HS-5 (cell line): ENCODE data around the gene RCOR1.

ENCODE experiments used
- DNase-seq: peaks from one replicate; pipeline ENCODE4 v3.0.0-alpha.2; 2012; ENCODE audit warnings: low read depth

The RCOR1 gene

DNA sequence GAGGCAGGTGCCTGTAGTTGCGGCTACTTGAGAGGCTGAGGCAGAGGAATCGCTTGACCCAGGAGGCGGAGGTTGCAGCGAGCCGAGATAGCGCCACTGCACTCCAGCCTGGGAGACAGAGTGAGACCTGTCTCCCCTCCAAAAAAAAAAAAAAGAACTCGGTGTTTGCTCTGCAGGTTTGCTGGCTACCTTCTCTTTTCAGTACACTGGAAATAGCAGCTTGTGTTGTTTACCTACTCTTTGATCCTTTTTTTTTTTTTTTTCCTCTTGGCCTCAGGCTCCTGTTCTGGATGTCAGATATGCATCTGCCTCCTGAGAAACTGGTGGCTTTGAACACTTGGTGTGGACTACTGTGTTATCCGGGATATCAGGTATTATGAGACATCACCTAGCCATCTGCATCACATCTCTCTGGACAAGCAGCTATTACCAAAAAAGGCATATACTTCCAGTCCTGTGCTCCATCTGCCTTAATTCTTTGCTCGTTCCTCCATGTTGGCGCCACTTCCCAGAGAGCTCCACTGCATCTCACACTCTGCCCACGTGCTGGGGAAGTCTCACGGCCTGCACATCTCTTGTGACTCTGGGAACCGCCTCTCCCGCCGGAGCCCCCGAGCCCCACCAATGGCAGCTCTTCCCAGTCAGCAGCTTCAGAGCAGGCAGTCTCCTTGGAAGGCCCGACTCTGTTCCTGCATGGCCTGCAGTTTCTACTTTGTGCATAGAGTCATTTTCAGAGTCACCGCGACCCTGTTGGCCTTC, 133.9 kb downstream of the RCOR1 start:
- DNase-seq: no peak

DNA sequence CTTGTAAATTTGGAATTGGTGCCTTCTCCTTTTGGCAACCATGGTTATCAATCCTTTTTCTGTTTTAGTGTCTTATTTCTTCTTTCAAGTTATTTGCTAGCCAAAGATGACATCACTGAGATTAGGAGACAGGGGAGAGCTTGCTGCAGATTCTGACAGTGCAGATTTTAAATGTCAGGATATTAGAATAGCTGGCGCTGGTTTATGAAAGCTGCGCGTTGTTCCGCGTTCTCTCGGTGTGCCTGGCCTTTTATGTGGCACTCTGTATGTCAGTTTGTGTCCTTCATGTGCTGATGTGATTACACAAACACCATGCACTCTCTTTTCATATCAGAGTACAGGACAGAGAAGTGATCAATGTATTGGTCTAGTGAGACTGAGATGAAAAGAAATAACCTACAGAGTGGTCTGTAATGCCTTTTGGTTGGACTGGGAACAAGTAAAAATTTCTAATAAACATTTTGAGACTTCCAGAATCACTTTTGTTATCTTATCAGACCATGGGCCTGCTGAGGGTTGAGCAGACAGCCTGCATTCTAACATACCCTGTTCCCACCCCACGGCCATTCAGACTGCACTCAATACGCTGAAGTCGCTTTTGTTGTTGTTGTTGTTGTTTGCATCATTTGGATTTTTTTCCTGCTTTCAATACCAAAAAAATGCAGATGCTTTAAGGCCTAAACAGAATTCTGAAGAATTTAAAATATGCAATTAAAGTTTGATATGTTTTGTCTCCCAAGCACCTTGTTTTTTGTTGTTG, 135.1 kb downstream of the RCOR1 start:
- DNase-seq: no peak

DNA sequence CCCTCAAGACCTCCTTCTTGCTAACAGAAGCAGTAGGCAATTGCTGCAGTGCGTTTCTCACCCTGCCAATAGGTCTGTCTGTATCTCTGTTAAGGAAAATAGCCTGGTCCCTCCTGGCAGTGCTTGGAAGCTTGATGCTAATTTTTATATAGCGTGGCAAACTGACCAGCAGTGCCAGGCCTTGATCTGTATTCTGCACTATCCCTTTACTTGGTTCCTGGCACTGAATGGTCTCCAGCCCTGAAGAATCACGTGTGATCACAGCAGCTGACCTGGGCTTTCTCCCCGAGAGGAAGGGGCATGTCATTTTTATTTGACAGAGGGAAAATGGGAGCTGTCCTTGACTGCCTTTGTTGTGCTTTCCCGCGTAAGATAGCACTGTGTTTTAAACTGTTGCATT, 136.1 kb downstream of the RCOR1 start:
- no peak for DNase-seq

DNA sequence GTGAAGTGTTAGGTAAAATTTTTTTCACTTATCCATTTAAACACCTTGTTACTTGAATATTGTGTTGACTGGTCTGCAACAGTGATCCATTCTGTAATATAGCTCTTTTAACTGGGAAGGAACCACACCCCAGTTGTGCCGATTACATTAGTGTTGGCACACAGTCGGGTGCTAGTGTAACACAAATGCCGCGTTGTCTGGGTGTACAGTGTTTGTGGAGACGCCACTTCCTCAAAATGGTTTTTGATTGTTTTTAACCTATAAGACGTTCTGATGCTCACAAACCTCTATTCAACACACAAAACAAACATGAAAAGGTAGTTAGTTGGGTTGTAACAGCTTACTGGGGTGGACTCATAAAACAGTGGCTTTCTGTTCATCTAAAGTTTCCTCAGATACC, 136.8 kb downstream of the RCOR1 start:
- no peak for DNase-seq

DNA sequence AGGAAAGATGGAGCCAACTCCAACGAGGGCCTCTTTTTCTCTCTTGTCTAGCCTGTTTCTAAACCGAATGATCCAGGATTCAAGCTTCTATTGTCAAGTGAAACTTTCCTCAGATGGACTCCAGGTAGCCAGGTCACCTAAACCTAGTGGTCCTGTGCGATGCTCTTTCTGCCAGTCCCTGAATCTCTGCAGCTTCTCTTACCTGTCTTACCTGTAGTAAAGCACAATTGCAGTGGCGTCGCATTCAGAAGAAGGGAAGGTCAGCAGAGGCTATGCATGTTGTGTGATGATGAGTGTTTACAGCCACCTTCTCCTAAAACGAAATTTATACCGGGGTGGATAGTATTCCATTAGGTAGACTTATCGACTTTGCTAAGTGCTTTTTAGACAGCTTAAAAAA, 137.4 kb downstream of the RCOR1 start:
- no peak for DNase-seq

DNA sequence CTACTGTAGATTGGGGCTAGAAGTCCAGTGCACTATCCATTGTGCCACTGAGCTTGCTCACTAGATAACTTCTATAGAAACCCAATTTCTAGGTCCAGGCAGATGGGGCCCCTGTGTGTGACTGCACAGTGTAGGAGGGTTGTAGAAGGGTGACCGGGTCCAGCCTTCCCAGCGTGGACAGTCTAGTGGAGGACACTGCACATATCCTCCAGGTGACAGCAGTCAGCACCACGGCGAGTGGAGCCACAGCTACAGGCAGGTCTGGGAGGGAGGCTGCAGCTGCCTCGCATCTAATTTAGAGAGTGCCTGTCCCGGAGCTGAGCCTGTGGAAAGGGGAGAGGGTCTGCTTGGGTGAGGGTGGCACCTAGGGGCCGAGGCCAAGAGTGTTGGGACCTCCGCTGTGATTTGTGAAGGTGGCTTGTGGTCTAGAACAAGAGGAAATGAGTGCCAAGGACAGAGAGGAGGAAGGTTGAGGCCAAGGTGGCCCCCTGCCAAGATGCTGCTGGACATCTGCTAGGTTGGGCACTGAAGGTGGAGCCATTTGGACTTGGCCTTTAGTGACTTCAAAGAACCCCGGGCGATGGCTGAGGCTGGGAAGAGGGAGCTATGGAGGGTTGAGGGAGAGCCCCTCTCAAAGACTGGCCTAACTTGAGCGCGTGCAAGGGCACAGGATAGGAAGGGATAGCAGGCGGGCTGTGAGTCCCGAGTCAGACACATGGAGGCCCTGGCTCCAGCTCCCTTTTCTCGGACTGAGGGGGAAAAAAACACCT, 138.8 kb downstream of the RCOR1 start:
- DNase-seq: no peak

DNA sequence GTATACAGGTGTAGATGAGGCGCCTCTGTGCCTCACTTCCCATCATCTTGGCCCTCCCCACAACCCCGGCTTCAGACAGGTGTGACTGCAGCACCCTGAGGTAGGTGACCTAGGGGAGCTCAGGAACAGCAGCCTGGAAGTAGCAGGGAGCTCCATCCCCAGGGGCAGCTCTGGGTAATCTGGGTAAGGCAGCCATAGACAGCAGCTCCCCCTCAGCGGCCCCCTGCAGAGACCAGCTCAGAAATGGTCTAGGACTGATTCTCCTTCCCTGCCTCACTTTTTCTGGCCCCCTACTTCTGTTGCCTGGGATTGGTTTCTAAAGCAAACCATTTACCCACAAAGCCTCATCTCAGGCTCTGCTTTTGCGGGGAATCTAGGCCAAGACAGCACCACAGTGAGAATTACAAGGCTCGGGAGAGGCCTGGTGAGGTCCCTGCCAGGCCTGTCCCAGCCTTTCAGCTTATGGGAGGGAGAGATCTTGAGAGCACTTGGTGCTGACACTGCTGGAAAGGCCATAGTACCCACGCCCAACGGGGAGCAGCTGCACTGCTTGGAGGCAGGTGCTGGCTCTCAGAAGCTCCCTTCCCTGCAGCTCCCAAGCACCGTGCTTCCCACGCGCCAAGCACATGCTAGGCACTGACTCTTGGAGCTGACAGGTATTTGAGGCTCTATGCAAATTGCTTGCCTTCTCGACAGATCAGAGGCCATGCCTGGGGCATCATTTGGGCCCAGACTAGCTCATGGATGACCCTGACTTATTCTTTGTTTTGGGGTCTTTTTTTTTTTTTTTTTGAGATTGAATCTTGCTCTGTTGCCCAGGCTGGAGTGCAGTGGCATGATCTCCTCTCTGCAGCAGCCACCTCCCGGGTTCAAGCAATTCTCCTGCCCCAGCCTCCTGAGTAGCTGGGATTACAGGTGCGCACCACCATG, 139.7 kb downstream of the RCOR1 start:
- no peak for DNase-seq

DNA sequence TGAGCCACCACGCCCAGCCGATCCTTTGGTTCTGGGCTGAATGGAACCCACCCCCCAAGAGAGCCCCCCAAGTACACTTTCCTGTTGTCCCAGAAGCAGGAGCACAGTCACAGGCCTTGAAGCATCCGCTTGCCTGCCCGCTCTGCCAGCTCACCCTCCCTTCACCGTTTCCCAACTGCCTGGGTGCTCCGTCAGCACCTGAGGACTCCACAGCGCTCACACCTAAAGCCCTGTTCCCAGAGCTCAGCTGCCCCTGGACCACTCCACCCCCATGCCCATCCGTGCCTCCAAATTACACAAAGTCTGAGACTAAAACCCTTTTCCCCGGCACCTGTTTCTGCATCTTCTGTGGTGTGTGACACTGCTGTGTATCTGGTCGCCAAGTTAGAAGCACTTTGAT, 140.5 kb downstream of the RCOR1 start:
- DNase-seq: no peak

DNA sequence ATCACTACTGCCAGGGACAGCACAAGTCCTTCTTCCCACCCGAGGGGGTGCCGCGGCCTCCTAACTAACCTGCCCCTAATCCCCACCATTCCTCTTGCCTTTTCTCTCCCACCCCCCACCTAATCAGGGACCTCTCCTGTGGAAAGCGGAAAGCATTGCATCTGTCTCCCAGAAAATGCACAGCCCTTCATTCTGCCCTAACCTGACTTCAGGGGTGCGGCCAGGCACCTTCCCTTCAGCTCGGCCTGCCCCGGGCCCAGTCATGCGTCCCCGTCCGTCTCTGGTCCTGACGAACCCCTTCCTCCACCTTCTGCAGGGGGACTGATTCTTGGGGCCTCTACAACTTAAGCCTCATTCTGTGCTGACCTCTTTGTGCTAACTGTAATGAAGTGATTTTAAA, 140.9 kb downstream of the RCOR1 start:
- no peak for DNase-seq

DNA sequence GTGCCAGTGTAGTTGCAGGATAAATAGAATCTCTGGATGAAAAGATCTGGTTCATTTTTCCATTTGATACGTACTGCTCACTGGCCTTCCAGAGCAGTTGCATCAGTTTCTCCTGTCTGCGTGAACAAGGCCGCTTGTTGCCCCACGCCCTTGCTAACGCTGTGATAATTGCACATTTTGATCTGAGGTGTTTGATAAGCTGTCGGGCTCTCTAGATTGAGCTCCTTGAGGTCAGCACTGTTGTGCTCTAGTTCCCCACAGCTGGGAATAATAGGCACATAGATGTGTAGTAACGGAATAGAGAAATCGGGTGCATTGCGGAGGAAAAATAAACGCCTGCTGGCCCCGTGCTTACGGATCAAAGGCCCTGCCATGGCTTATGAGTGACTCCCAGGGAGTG, 142.0 kb downstream of the RCOR1 start:
- DNase-seq: no peak

DNA sequence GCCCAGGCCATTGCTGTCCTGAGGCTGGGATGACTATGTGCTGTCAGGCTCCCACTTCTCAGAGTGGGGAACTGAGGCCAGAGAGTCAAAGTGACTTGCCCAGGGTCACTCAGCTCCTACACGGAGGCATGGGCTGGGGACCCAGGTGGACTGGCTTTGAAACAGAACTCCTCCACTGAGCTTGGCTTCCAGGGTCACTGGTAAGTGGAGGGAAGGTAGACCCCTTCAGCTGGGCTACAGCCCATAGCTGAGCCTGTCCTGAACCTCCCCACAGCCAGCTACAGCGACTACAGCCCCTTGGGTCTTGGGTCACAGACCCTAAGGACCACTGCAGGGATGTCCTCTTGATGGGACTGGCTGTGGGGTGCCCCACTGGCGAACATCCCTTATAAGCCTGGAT, 144.5 kb downstream of the RCOR1 start:
- DNase-seq: no peak

DNA sequence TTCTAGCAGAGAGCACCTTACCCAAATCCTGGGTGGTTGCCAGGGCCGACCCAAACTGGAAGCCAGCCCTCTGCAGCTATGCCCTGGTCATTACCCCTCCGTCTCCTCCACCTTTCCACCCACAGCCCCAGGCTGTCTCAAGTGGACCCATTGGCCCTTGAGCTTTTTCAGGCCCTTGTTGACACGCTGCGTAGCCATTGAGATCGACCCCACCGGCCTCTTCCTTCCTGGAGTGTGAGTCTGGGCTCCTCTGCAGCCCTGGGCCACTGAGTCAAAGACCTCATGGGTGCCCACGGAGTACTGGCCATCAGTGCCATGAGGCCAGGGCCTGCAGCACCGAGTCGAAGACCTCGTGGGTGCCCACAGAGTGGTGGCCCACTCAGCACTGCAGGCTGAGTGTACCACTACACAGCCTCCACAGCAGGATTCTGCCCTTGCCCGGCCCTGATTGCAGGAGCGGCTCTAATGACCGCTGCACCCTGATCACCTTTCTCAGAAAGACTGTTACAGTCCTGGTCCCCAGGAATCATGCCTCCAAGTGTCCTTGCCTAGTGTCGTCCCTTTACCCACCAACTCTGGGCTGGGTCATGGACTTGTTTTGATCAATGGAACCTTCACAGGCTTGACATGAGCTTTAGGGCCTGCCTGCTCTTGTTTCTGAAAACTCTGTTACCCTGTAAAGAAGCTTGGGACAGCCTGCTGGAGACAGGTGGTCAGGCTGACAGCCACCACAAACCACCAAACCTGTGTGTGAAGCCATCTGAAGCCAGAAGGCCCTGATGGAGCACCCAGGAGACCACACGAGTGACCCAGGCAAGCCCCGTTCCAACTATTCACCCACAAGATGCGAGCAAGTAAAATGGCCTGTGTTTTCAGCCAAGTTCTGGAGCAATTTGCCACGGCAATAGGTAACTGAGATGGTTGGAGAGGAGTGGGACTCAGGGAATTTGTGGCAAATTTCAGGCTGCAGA, 145.2 kb downstream of the RCOR1 start:
- no peak for DNase-seq

DNA sequence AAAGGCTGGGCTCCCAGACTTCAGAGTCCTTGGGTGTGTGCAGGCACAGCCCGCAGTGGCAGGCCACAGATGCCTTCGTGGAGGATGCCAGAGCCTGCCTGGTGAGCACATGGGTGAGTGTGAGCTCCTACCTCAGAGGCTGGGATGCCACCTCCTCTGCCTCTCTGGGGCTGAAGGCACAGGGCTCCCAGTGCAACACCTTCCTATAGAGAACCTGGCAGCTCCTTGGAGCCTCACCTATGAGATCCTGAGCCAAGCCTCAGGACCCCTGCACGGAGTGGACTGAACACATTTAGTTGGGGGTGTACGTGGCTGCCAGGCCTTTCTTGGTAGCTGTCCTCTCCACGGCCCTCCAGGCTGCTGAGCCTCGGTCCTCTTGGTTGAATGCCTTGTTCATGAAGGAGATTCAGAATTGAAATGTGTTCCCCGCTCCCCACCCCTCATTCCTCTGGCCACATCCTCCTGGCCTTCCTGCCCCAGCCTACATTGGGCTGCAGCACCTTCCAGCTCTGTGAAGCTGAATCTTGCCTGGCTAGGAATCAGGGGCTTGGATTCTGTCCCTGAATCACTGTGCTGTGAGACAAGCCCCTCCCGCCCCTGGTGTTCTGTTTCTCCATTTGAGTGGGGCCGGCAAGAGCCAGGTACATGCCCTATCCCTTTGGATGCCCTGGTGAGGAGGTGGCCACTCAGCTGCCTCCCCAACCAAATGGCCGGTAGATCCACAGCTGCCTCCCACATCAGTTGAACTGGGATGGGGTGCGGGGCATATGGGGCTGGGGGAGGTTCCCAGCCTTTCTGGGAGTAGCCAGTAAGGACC, 146.1 kb downstream of the RCOR1 start:
- no peak for DNase-seq

DNA sequence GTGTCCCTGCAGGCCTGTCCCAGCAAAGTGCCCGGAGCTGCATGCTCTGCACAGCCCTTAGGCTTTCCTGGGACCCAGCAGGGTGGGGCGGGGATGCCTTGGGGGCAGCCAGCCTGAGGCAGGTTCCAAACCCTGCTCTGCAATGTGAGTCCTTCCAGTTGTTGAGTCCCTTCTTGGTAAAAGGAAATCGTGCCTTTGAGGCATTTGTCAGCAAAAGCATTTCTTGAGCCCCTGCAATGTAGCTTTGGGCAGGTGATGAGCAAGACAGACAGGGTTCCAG, 146.7 kb downstream of the RCOR1 start:
- no peak for DNase-seq

DNA sequence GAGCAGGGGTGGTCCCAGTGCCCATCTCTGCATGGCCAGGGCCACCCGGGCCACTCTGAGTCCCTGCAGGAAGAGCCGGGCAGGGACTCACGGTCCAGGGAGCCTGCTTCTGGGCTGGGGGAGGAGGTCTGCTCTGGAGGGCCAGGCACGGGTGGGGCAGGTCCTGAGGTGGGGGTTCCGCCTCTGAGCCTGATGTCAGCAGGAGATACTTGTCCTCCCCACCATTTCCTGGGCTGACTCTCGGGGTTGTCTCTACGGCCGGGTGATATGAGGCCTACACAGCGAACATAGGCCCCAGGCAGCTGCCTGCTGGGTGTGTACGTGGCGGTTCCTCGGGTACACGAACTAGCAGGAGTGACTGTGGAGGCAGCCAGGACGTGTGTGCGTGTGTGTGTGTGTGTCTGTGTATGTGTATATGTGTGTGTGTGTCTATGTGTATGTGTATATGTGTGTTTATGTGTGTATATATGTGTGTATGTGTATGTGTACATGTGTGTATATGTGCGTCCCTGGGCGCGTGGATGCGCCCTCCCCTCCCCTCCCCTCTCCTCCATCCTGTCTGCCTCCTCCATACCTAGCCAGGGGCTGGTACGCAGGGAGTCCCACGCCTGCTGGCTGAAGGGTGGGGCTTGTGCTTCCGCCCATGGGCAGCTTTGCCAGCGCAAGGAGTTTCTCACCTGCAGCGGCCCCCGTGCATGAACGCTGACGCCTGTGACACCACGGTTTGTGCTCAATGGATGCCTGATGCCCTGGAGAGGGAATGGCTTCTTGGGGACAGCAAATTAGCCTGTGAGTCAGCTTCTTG, 154.4 kb downstream of the RCOR1 start:
- DNase-seq: no peak

DNA sequence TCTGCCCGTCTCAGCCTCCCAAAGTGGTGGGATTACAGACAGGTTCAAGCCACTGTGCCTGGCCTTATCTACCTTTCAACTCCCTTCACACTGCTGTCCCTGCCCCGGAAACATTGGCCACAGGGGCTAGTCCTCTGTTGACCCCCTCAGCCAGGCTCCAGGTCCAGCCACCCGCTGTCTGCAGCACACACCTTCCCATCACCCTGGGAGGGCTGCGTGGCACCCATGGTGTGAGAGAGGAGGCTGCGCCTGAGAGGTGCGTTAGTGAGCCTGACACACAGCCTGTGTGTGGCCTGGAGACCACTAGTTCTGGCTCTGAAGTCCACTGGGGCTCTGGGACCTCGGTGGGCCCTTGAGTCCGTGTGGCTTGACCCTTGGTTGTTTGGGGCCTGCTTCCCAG, 156.4 kb downstream of the RCOR1 start:
- no peak for DNase-seq

DNA sequence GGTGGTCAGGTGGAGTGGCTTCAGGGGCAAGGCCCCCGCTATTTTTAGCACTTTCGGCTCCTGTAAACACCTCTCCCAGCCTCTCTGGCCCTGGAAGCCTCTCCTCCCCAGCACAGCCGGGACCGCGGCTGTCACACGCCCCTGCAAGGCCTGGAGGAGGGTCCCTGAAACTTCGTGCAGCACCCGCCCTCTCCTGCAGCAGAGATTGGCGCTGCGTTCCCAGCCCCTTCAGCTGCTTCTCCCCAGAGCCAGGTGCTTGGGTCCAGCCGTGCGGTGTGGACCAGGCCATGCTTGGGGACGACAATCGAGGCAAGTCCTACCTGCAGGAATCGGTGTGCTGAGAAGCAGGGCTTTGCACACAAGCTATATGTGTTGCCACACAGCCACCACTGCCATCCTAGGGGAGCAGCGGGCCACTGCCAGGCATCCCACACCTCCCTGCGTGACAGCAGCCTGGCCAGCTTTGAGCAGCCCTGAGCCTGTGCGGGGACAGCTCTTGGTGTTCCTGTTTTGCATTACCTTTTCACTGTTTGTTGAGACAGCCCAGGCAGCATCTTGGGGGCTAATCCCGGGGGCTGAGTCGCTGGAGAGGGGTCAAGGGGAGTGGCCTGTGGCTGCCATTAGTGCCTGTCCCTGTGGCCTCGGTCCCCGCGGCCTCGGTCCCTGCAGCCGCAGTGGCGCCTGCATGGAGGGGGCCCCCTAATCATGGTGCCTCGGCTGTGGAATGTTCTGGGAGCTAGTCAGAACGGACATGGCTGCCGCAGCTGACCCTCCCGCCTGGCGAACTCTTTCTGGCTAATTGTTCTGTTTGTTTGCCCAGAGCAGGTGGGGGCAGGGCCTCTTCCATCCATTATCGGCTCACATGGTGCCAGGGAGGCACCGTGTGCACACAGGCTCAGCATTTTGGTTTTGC, 157.2 kb downstream of the RCOR1 start:
- no peak for DNase-seq

DNA sequence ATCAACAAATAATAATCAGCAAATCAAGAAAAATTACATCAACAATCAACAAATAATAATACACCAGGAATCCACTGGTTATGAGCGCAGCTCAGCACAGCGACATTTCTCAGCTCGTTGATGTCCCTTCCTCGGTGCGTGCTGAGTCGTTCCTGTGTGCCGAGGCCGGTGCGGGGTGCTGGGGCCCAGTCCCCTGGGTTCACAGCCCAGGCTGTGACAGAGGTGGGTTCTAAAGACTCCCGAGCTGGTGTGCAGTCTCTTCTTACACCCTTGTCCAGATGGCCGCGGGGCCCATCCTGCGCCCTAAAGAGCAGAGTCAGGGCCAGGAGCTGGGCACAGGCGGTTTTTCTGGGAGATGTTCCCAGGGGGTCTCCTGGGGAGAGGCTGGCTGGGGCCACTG, 157.9 kb downstream of the RCOR1 start:
- DNase-seq: no peak
